Measurements from ENCODE around the gene DNM3.

DNM3 gene

GRCh38 chr1:172273647-172274396, 432.5 kb downstream of the DNM3 start:
- H3K27me3 ChIP-seq (replicated peaks in 2 of 5; ENCODE audit: control insufficient read depth in 4 of 5, insufficient read depth in 5 of 5, low read length in 4 of 5), result no peaks in the 10 kb centered on the region
- no peak for DNase-seq
- POLR2A ChIA-PET, result no interaction called here
- no peaks in the 10 kb centered on the region for H3K9me3 ChIP-seq (ENCODE audit: control extremely low read depth in 1 of 5, control insufficient read depth in 4 of 5, insufficient read depth in 2 of 5, low read depth in 1 of 5, low read length in 4 of 5)
- no peaks in the 10 kb centered on the region for H3K4me1 ChIP-seq (ENCODE audit: control extremely low read depth in 1 of 4, control insufficient read depth in 4 of 4, insufficient read depth in 4 of 4, low read length in 3 of 4)
- H3K4me3 ChIP-seq (ENCODE audit: control insufficient read depth in 1 of 7, extremely low read depth in 1 of 7, insufficient read depth in 4 of 7, low read depth in 2 of 7, low read length in 6 of 7), result no peak overlapping the region
- 92% methylated on average over 2 of the region's 4 CpGs for WGBS (ENCODE audit: insufficient coverage)
- CTCF ChIA-PET, result no interaction called here
- H3K36me3 ChIP-seq (ENCODE audit: control insufficient read depth in 4 of 4, insufficient read depth in 4 of 4, low read length in 3 of 4), result no peaks in the 10 kb centered on the region
- no peak overlapping the region for H3K27ac ChIP-seq (ENCODE audit: insufficient read depth in 1 of 2, low read depth in 1 of 2, low read length in 2 of 2, poor library complexity in 1 of 2, severe bottlenecking in 2 of 2)

- DNase-seq, result no peak
- WGBS (ENCODE audit: insufficient coverage), result no CpG with 5 or more reads among the region's 1 CpG
- Histone ChIP-seq H3K27ac (ENCODE audit: insufficient read depth in 1 of 2, low read depth in 1 of 2, low read length in 2 of 2, poor library complexity in 1 of 2, severe bottlenecking in 2 of 2) (no peak overlapping the region), H3K36me3 (ENCODE audit: control insufficient read depth in 4 of 4, insufficient read depth in 4 of 4, low read length in 3 of 4) (no peaks in the 10 kb centered on the region), H3K4me3 (ENCODE audit: control insufficient read depth in 1 of 7, extremely low read depth in 1 of 7, insufficient read depth in 4 of 7, low read depth in 2 of 7, low read length in 6 of 7) (no peak overlapping the region), H3K4me1 (ENCODE audit: control extremely low read depth in 1 of 4, control insufficient read depth in 4 of 4, insufficient read depth in 4 of 4, low read length in 3 of 4) (no peaks in the 10 kb centered on the region), H3K9me3 (ENCODE audit: control extremely low read depth in 1 of 5, control insufficient read depth in 4 of 5, insufficient read depth in 2 of 5, low read depth in 1 of 5, low read length in 4 of 5) (no peaks in the 10 kb centered on the region), H3K27me3 (replicated peaks in 2 of 5; ENCODE audit: control insufficient read depth in 4 of 5, insufficient read depth in 5 of 5, low read length in 4 of 5) (no peaks in the 10 kb centered on the region)
- ChIA-PET CTCF (no interaction called here), POLR2A (no interaction called here)
Observed at GRCh38 chr1:172275478-172275877, 434.2 kb downstream of the DNM3 start.

GRCh38 chr1:172276120-172276818, 435.0 kb downstream of the DNM3 start:
- WGBS (ENCODE audit: insufficient coverage), result no CpG with 5 or more reads among the region's 2 CpGs

GRCh38 chr1:172277275-172277674, 436.0 kb downstream of the DNM3 start:
- Histone ChIP-seq H3K27ac (ENCODE audit: insufficient read depth in 1 of 2, low read depth in 1 of 2, low read length in 2 of 2, poor library complexity in 1 of 2, severe bottlenecking in 2 of 2) (no peak overlapping the region), H3K9me3 (ENCODE audit: control extremely low read depth in 1 of 5, control insufficient read depth in 4 of 5, insufficient read depth in 2 of 5, low read depth in 1 of 5, low read length in 4 of 5) (no peaks in the 10 kb centered on the region), H3K27me3 (replicated peaks in 2 of 5; ENCODE audit: control insufficient read depth in 4 of 5, insufficient read depth in 5 of 5, low read length in 4 of 5) (no peaks in the 10 kb centered on the region), H3K4me3 (ENCODE audit: control insufficient read depth in 1 of 7, extremely low read depth in 1 of 7, insufficient read depth in 4 of 7, low read depth in 2 of 7, low read length in 6 of 7) (no peak overlapping the region), H3K4me1 (ENCODE audit: control extremely low read depth in 1 of 4, control insufficient read depth in 4 of 4, insufficient read depth in 4 of 4, low read length in 3 of 4) (no peaks in the 10 kb centered on the region), H3K36me3 (ENCODE audit: control insufficient read depth in 4 of 4, insufficient read depth in 4 of 4, low read length in 3 of 4) (no peaks in the 10 kb centered on the region)
- DNase-seq, result no peak
- CTCF ChIA-PET, result interaction anchor here (2.1 kb wide), 1 partner anchor 23 kb away, joined by 5 read pairs; no protein-coding TSS in a partner anchor
- POLR2A ChIA-PET, result no interaction called here
- 100% methylated on average over 1 of the region's 1 CpG for WGBS (ENCODE audit: insufficient coverage)

More at GRCh38 chr1:172276120-172276818, 435.0 kb downstream of the DNM3 start:
- ChIA-PET CTCF (no interaction called here), POLR2A (no interaction called here)
- DNase-seq, result no peak
- H3K27me3 ChIP-seq (replicated peaks in 2 of 5; ENCODE audit: control insufficient read depth in 4 of 5, insufficient read depth in 5 of 5, low read length in 4 of 5), result no peaks in the 10 kb centered on the region
- no peak overlapping the region for H3K27ac ChIP-seq (ENCODE audit: insufficient read depth in 1 of 2, low read depth in 1 of 2, low read length in 2 of 2, poor library complexity in 1 of 2, severe bottlenecking in 2 of 2)
- no peaks in the 10 kb centered on the region for H3K4me1 ChIP-seq (ENCODE audit: control extremely low read depth in 1 of 4, control insufficient read depth in 4 of 4, insufficient read depth in 4 of 4, low read length in 3 of 4)
- no peaks in the 10 kb centered on the region for H3K9me3 ChIP-seq (ENCODE audit: control extremely low read depth in 1 of 5, control insufficient read depth in 4 of 5, insufficient read depth in 2 of 5, low read depth in 1 of 5, low read length in 4 of 5)
- no peaks in the 10 kb centered on the region for H3K36me3 ChIP-seq (ENCODE audit: control insufficient read depth in 4 of 4, insufficient read depth in 4 of 4, low read length in 3 of 4)
- no peak overlapping the region for H3K4me3 ChIP-seq (ENCODE audit: control insufficient read depth in 1 of 7, extremely low read depth in 1 of 7, insufficient read depth in 4 of 7, low read depth in 2 of 7, low read length in 6 of 7)

- H3K27ac ChIP-seq (ENCODE audit: insufficient read depth in 1 of 2, low read depth in 1 of 2, low read length in 2 of 2, poor library complexity in 1 of 2, severe bottlenecking in 2 of 2), result no peak overlapping the region
- WGBS (ENCODE audit: insufficient coverage), result no CpG with 5 or more reads among the region's 1 CpG
- DNase-seq, result no peak
- no peaks in the 10 kb centered on the region for H3K27me3 ChIP-seq (replicated peaks in 2 of 5; ENCODE audit: control insufficient read depth in 4 of 5, insufficient read depth in 5 of 5, low read length in 4 of 5)
- ChIA-PET POLR2A (no interaction called here), CTCF (interaction anchor here (2.1 kb wide), 1 partner anchor 24 kb away, joined by 5 read pairs; no protein-coding TSS in a partner anchor)
- H3K4me3 ChIP-seq (ENCODE audit: control insufficient read depth in 1 of 7, extremely low read depth in 1 of 7, insufficient read depth in 4 of 7, low read depth in 2 of 7, low read length in 6 of 7), result no peak overlapping the region
- H3K36me3 ChIP-seq (ENCODE audit: control insufficient read depth in 4 of 4, insufficient read depth in 4 of 4, low read length in 3 of 4), result no peaks in the 10 kb centered on the region
- no peaks in the 10 kb centered on the region for H3K4me1 ChIP-seq (ENCODE audit: control extremely low read depth in 1 of 4, control insufficient read depth in 4 of 4, insufficient read depth in 4 of 4, low read length in 3 of 4)
- H3K9me3 ChIP-seq (ENCODE audit: control extremely low read depth in 1 of 5, control insufficient read depth in 4 of 5, insufficient read depth in 2 of 5, low read depth in 1 of 5, low read length in 4 of 5), result no peaks in the 10 kb centered on the region
Observed at GRCh38 chr1:172277989-172278388, 436.7 kb downstream of the DNM3 start.

- ChIA-PET POLR2A (no interaction called here), CTCF (interaction anchor here (2.1 kb wide), 1 partner anchor 25 kb away, joined by 5 read pairs; no protein-coding TSS in a partner anchor)
- Histone ChIP-seq H3K4me1 (ENCODE audit: control extremely low read depth in 1 of 4, control insufficient read depth in 4 of 4, insufficient read depth in 4 of 4, low read length in 3 of 4) (no peaks in the 10 kb centered on the region), H3K27ac (ENCODE audit: insufficient read depth in 1 of 2, low read depth in 1 of 2, low read length in 2 of 2, poor library complexity in 1 of 2, severe bottlenecking in 2 of 2) (no peak overlapping the region), H3K4me3 (ENCODE audit: control insufficient read depth in 1 of 7, extremely low read depth in 1 of 7, insufficient read depth in 4 of 7, low read depth in 2 of 7, low read length in 6 of 7) (no peak overlapping the region), H3K36me3 (ENCODE audit: control insufficient read depth in 4 of 4, insufficient read depth in 4 of 4, low read length in 3 of 4) (no peaks in the 10 kb centered on the region), H3K27me3 (replicated peaks in 2 of 5; ENCODE audit: control insufficient read depth in 4 of 5, insufficient read depth in 5 of 5, low read length in 4 of 5) (no peaks in the 10 kb centered on the region), H3K9me3 (ENCODE audit: control extremely low read depth in 1 of 5, control insufficient read depth in 4 of 5, insufficient read depth in 2 of 5, low read depth in 1 of 5, low read length in 4 of 5) (no peaks in the 10 kb centered on the region)
- 89% methylated on average over 1 of the region's 1 CpG for WGBS (ENCODE audit: insufficient coverage)
- no peak for DNase-seq
Observed at GRCh38 chr1:172278478-172278877, 437.2 kb downstream of the DNM3 start.

- no peak overlapping the region for H3K27ac ChIP-seq (ENCODE audit: insufficient read depth in 1 of 2, low read depth in 1 of 2, low read length in 2 of 2, poor library complexity in 1 of 2, severe bottlenecking in 2 of 2)
- no peaks in the 10 kb centered on the region for H3K9me3 ChIP-seq (ENCODE audit: control extremely low read depth in 1 of 5, control insufficient read depth in 4 of 5, insufficient read depth in 2 of 5, low read depth in 1 of 5, low read length in 4 of 5)
- POLR2A ChIA-PET, result no interaction called here
- 94% methylated on average over 3 of the region's 4 CpGs for WGBS (ENCODE audit: insufficient coverage)
- no peaks in the 10 kb centered on the region for H3K36me3 ChIP-seq (ENCODE audit: control insufficient read depth in 4 of 4, insufficient read depth in 4 of 4, low read length in 3 of 4)
- DNase-seq, result no peak
- CTCF ChIA-PET, result no interaction called here
- H3K4me1 ChIP-seq (ENCODE audit: control extremely low read depth in 1 of 4, control insufficient read depth in 4 of 4, insufficient read depth in 4 of 4, low read length in 3 of 4), result no peaks in the 10 kb centered on the region
- H3K4me3 ChIP-seq (ENCODE audit: control insufficient read depth in 1 of 7, extremely low read depth in 1 of 7, insufficient read depth in 4 of 7, low read depth in 2 of 7, low read length in 6 of 7), result no peak overlapping the region
- H3K27me3 ChIP-seq (replicated peaks in 2 of 5; ENCODE audit: control insufficient read depth in 4 of 5, insufficient read depth in 5 of 5, low read length in 4 of 5), result no peaks in the 10 kb centered on the region
Observed at GRCh38 chr1:172279939-172280636, 438.8 kb downstream of the DNM3 start.

Data from common myeloid progenitor, CD34-positive (primary cell).